Neural cell (in vitro differentiated cells): ENCODE measurements around the gene PCGF6. TPM values are rescaled to one million over a fixed set of nuclear protein-coding genes. Genes with fewer than 3 reads are reported as not detected.

Source experiments
- polyA plus RNA-seq: library from polyadenylated mRNA; depleted of rRNA; stranded (reverse); fragments of >200 nt; gene quantifications from 2 replicates; pipeline ENCODE4 v1.2.3, GENCODE V29; 2014
- small RNA-seq, 3 experiments: library from RNA; depleted of rRNA; stranded (forward); fragments of <200 nt; gene quantifications; one replicate each; pipeline ENCODE3, GENCODE V24; 2012

PCGF6 gene
- polyA plus RNA-seq, 1 donor from 2014 or later: 31.3 TPM

Small RNAs within 50 kb of the gene (small RNA-seq; reads per million reads assigned to genes)
- gene RNU11-3P: 0.03 to 0.16 (median 0.03) reads per million in 3 experiments

Other genes with a start within 250 kb of the PCGF6 start
- gene NT5C2, start 157.9 kb downstream of the PCGF6 start, polyA plus RNA-seq: 187 and 190 TPM in 2 replicates
- gene RPEL1, start 105.3 kb downstream of the PCGF6 start, polyA plus RNA-seq: not detected in 2 replicates
- gene INA, start 74.0 kb downstream of the PCGF6 start, polyA plus RNA-seq: 349 and 379 TPM in 2 replicates
- 7.2 and 9.2 TPM in 2 replicates for gene TAF5, start 16.8 kb upstream of the PCGF6 start, polyA plus RNA-seq
- gene ATP5MK, start 45.3 kb upstream of the PCGF6 start, polyA plus RNA-seq: 542 and 917 TPM in 2 replicates
- gene PDCD11, start 45.5 kb upstream of the PCGF6 start, polyA plus RNA-seq: 15.3 and 15.8 TPM in 2 replicates
- not detected in 2 replicates for gene CALHM2, start 101.2 kb upstream of the PCGF6 start, polyA plus RNA-seq
- gene CALHM1, start 107.8 kb upstream of the PCGF6 start, polyA plus RNA-seq: not detected in 2 replicates
- not detected in 2 replicates for gene CALHM3, start 128.1 kb upstream of the PCGF6 start, polyA plus RNA-seq
- 12.3 and 15.7 TPM in 2 replicates for gene NEURL1, start 142.6 kb upstream of the PCGF6 start, polyA plus RNA-seq